ENCODE data around the gene ENC1. TPM values are rescaled to one million over a fixed set of nuclear protein-coding genes. Genes with fewer than 3 reads are reported as not detected.

ENC1 gene
- total RNA-seq, 2 donors from 2014 or later = 7.7 to 10.4 TPM

- no peaks in the 10 kb centered on the region for H3K36me3 ChIP-seq
- ATAC-seq (ENCODE audit: insufficient number of reproducible peaks, low FRiP score, low read depth) (no peak), DNase-seq (ENCODE audit: low spot score) (no peak)
- H3K27me3 ChIP-seq (replicated peaks; ENCODE audit: insufficient read depth) = no peaks in the 10 kb centered on the region
- H3K4me3 ChIP-seq = no peak overlapping the region
- H3K4me1 ChIP-seq (ENCODE audit: control insufficient read depth in 1 of 2, low read depth in 2 of 2) = no peaks in the 10 kb centered on the region
- no peak overlapping the region for H3K27ac ChIP-seq
- no peaks in the 10 kb centered on the region for H3K9me3 ChIP-seq
- no peak for TF ChIP-seq CTCF (IDR thresholded peaks at IDR 0.05)
Observed at GRCh38 chr5:74588415-74588814, 52.1 kb downstream of the ENC1 start.

GRCh38 chr5:74587890-74588289, 52.6 kb downstream of the ENC1 start:
- Histone ChIP-seq H3K4me1 (ENCODE audit: control insufficient read depth in 1 of 2, low read depth in 2 of 2) (no peaks in the 10 kb centered on the region), H3K27me3 (replicated peaks; ENCODE audit: insufficient read depth) (no peaks in the 10 kb centered on the region), H3K27ac (no peak overlapping the region), H3K4me3 (no peak overlapping the region), H3K36me3 (no peaks in the 10 kb centered on the region), H3K9me3 (no peaks in the 10 kb centered on the region)
- ATAC-seq (ENCODE audit: insufficient number of reproducible peaks, low FRiP score, low read depth) (no peak), DNase-seq (ENCODE audit: low spot score) (no peak)
- no peak for TF ChIP-seq CTCF (IDR thresholded peaks at IDR 0.05)

GRCh38 chr5:74587300-74587699, 53.2 kb downstream of the ENC1 start:
- H3K4me1 ChIP-seq (ENCODE audit: control insufficient read depth in 1 of 2, low read depth in 2 of 2) = no peaks in the 10 kb centered on the region
- ATAC-seq (ENCODE audit: insufficient number of reproducible peaks, low FRiP score, low read depth) = no peak
- DNase-seq (ENCODE audit: low spot score) = no peak

GRCh38 chr5:74586856-74587255, 53.7 kb downstream of the ENC1 start:
- H3K36me3 ChIP-seq = no peaks in the 10 kb centered on the region
- no peak for TF ChIP-seq CTCF (IDR thresholded peaks at IDR 0.05)
- no peak for ATAC-seq (ENCODE audit: insufficient number of reproducible peaks, low FRiP score, low read depth)
- no peak overlapping the region for H3K27ac ChIP-seq
- H3K9me3 ChIP-seq = no peaks in the 10 kb centered on the region
- no peaks in the 10 kb centered on the region for H3K27me3 ChIP-seq (replicated peaks; ENCODE audit: insufficient read depth)
- no peaks in the 10 kb centered on the region for H3K4me1 ChIP-seq (ENCODE audit: control insufficient read depth in 1 of 2, low read depth in 2 of 2)
- DNase-seq (ENCODE audit: low spot score) = no peak
- H3K4me3 ChIP-seq = no peak overlapping the region

More at GRCh38 chr5:74587300-74587699, 53.2 kb downstream of the ENC1 start:
- no peaks in the 10 kb centered on the region for H3K36me3 ChIP-seq
- no peak overlapping the region for H3K27ac ChIP-seq
- no peak overlapping the region for H3K4me3 ChIP-seq
- no peak for TF ChIP-seq CTCF (IDR thresholded peaks at IDR 0.05)
- no peaks in the 10 kb centered on the region for H3K9me3 ChIP-seq
- no peaks in the 10 kb centered on the region for H3K27me3 ChIP-seq (replicated peaks; ENCODE audit: insufficient read depth)

- TF ChIP-seq CTCF (IDR thresholded peaks at IDR 0.05) = no peak
- no peaks in the 10 kb centered on the region for H3K4me1 ChIP-seq (ENCODE audit: control insufficient read depth in 1 of 2, low read depth in 2 of 2)
- H3K27ac ChIP-seq = no peak overlapping the region
- H3K9me3 ChIP-seq = no peaks in the 10 kb centered on the region
- no peak overlapping the region for H3K4me3 ChIP-seq
- H3K36me3 ChIP-seq = no peaks in the 10 kb centered on the region
- H3K27me3 ChIP-seq (replicated peaks; ENCODE audit: insufficient read depth) = no peaks in the 10 kb centered on the region
- ATAC-seq (ENCODE audit: insufficient number of reproducible peaks, low FRiP score, low read depth) = no peak
- no peak for DNase-seq (ENCODE audit: low spot score)
Observed at GRCh38 chr5:74582853-74583252, 57.7 kb downstream of the ENC1 start.
